Measurements from ENCODE around the gene ACER3. TPM values are rescaled to one million over a fixed set of nuclear protein-coding genes. Genes with fewer than 3 reads are reported as not detected.

The ACER3 gene
- total RNA-seq, 1 donor from 2014 or later, result 25.7 TPM

DNA sequence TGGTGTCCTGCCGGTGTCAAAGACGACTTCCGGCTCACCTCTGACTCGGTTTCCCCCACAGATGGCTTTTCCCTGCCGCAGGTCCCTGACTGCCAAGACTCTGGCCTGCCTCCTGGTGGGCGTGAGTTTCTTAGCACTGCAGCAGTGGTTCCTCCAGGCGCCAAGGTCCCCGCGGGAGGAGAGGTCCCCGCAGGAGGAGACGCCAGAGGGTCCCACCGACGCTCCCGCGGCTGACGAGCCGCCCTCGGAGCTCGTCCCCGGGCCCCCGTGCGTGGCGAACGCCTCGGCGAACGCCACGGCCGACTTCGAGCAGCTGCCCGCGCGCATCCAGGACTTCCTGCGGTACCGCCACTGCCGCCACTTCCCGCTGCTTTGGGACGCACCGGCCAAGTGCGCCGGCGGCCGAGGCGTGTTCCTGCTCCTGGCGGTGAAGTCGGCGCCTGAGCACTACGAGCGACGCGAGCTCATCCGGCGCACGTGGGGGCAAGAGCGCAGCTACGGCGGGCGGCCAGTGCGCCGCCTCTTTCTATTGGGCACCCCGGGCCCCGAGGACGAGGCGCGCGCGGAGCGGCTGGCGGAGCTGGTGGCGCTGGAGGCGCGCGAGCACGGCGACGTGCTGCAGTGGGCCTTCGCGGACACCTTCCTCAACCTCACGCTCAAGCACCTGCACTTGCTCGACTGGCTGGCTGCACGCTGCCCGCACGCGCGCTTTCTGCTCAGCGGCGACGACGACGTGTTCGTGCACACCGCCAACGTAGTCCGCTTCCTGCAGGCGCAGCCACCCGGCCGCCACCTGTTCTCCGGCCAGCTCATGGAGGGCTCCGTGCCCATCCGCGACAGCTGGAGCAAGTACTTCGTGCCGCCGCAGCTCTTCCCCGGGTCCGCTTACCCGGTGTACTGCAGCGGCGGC, 179.0 kb downstream of the ACER3 start:
- Mint-ChIP-seq H3K36me3 (ENCODE audit: unreplicated experiment) (peaks cover 11% of the 10 kb centered on the region), H3K4me3 (ENCODE audit: unreplicated experiment) (peak overlapping the region; percentile 46), H3K9me3 (ENCODE audit: unreplicated experiment) (peaks cover 6% of the 10 kb centered on the region), H3K4me1 (ENCODE audit: low read depth, unreplicated experiment) (no peaks in the 10 kb centered on the region), H3K27ac (ENCODE audit: unreplicated experiment) (no peak overlapping the region), H3K27me3 (ENCODE audit: unreplicated experiment) (peaks cover 20% of the 10 kb centered on the region)
- TF ChIP-seq, protein P1, sequence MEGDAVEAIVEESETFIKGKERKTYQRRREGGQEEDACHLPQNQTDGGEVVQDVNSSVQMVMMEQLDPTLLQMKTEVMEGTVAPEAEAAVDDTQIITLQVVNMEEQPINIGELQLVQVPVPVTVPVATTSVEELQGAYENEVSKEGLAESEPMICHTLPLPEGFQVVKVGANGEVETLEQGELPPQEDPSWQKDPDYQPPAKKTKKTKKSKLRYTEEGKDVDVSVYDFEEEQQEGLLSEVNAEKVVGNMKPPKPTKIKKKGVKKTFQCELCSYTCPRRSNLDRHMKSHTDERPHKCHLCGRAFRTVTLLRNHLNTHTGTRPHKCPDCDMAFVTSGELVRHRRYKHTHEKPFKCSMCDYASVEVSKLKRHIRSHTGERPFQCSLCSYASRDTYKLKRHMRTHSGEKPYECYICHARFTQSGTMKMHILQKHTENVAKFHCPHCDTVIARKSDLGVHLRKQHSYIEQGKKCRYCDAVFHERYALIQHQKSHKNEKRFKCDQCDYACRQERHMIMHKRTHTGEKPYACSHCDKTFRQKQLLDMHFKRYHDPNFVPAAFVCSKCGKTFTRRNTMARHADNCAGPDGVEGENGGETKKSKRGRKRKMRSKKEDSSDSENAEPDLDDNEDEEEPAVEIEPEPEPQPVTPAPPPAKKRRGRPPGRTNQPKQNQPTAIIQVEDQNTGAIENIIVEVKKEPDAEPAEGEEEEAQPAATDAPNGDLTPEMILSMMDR (IDR thresholded peaks at IDR 0.05; ENCODE audit: partially characterized antibody, unreplicated experiment), result peak; percentile 61
- DNase-seq, result peak; percentile 65

DNA sequence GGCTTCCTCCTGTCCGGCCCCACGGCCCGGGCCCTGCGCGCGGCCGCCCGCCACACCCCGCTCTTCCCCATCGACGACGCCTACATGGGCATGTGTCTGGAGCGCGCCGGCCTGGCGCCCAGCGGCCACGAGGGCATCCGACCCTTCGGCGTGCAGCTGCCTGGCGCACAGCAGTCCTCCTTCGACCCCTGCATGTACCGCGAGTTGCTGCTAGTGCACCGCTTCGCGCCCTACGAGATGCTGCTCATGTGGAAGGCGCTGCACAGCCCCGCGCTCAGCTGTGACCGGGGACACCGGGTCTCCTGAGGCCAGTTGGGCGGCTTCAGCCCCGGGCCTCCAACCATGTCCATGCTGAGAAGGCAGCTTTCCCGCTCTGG, 179.7 kb downstream of the ACER3 start:
- no peak overlapping the region for H3K4me3 Mint-ChIP-seq (ENCODE audit: unreplicated experiment)
- TF ChIP-seq, protein P1 (IDR thresholded peaks at IDR 0.05; ENCODE audit: partially characterized antibody, unreplicated experiment), result no peak
- peaks cover 8% of the 10 kb centered on the region for H3K9me3 Mint-ChIP-seq (ENCODE audit: unreplicated experiment)
- no peaks in the 10 kb centered on the region for H3K4me1 Mint-ChIP-seq (ENCODE audit: low read depth, unreplicated experiment)
- no peak overlapping the region for H3K27ac Mint-ChIP-seq (ENCODE audit: unreplicated experiment)
- peaks cover 23% of the 10 kb centered on the region for H3K27me3 Mint-ChIP-seq (ENCODE audit: unreplicated experiment)
- peaks cover 11% of the 10 kb centered on the region for H3K36me3 Mint-ChIP-seq (ENCODE audit: unreplicated experiment)
- no peak for DNase-seq

DNA sequence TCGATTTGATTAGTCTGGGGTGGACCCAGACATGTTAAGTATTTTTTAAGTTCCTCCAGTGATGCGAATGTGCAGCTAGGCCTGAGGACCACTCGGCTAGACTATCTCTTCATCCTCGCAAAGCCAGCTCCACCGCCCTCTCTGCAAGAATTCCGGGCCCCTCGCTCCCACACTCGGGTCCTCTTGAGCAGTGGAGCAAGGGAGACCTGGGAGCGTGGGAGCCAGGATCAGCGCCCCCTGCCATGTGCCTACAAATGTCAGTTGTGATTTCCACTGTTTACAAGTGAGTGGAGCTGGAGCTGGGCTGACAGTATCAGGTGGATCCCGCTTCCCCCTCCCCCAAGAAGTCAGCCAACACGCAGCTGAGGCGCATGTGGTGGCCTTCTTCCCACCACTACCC, 180.2 kb downstream of the ACER3 start:
- Mint-ChIP-seq H3K4me1 (ENCODE audit: low read depth, unreplicated experiment) (no peaks in the 10 kb centered on the region), H3K9me3 (ENCODE audit: unreplicated experiment) (peaks cover 8% of the 10 kb centered on the region), H3K27ac (ENCODE audit: unreplicated experiment) (no peak overlapping the region), H3K36me3 (ENCODE audit: unreplicated experiment) (peaks cover 11% of the 10 kb centered on the region), H3K4me3 (ENCODE audit: unreplicated experiment) (no peak overlapping the region), H3K27me3 (ENCODE audit: unreplicated experiment) (peaks cover 24% of the 10 kb centered on the region)
- DNase-seq, result no peak
- TF ChIP-seq, protein P1 (IDR thresholded peaks at IDR 0.05; ENCODE audit: partially characterized antibody, unreplicated experiment), result no peak

DNA sequence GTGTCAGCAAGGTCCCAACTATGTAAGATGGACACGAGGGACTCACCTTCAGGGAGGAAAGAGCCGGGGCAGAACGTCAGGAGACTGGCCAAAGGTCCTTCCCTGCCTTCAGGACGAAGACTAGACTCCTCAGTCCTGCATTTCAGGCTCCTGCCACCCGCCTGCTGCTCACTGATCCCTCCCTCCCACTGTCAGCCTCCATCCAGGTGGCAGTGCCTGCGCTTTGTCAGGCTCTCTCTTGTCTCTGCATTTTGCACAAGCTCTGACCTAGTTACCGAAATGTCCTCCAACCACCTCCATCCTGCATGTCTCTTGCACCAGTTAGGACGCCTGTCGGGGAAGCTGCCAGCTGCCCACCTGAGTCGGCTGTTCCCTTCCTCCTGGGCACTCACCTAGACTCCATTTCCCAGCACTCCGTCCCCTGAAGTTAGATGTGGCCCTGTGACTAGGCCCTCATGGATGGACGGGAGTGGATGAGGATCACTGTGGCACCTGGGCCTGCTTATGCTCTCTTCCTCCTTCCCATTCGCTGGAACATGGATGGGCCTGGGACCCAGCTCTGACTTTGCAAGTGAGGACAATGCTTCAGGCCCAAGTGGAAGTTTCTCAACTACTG, 181.5 kb downstream of the ACER3 start:
- Mint-ChIP-seq H3K9me3 (ENCODE audit: unreplicated experiment) (peaks cover 8% of the 10 kb centered on the region), H3K4me1 (ENCODE audit: low read depth, unreplicated experiment) (peaks cover 2% of the 10 kb centered on the region), H3K27ac (ENCODE audit: unreplicated experiment) (no peak overlapping the region), H3K27me3 (ENCODE audit: unreplicated experiment) (peaks cover 21% of the 10 kb centered on the region), H3K36me3 (ENCODE audit: unreplicated experiment) (peaks cover 11% of the 10 kb centered on the region), H3K4me3 (ENCODE audit: unreplicated experiment) (no peak overlapping the region)
- TF ChIP-seq, protein P1 (IDR thresholded peaks at IDR 0.05; ENCODE audit: partially characterized antibody, unreplicated experiment), result no peak
- no peak for DNase-seq

DNA sequence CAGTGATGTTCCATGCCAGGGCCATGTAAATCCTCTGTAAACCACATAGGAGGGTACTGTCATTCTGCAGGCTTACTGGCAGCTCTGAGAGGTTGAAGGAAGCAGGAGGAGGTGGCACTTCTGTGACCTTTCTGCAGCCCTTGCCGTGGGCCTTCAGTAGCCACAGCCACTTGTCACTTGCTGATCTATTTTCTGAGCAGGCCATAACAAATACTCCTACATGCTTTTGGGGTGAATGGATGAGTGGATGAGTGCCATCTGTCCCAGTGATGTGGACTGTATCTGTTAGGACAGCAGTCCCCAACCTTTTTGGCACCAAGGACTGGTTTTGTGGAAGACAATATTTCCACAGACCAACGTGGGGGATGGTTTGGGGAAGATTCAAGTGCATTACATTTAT, 183.6 kb downstream of the ACER3 start:
- Mint-ChIP-seq H3K4me3 (ENCODE audit: unreplicated experiment) (no peak overlapping the region), H3K36me3 (ENCODE audit: unreplicated experiment) (peaks cover under 1% of the 10 kb centered on the region), H3K4me1 (ENCODE audit: low read depth, unreplicated experiment) (peaks cover 2% of the 10 kb centered on the region), H3K9me3 (ENCODE audit: unreplicated experiment) (peaks cover 6% of the 10 kb centered on the region), H3K27me3 (ENCODE audit: unreplicated experiment) (peaks cover 13% of the 10 kb centered on the region), H3K27ac (ENCODE audit: unreplicated experiment) (no peak overlapping the region)
- no peak for DNase-seq
- TF ChIP-seq, protein P1 (IDR thresholded peaks at IDR 0.05; ENCODE audit: partially characterized antibody, unreplicated experiment), result no peak

Data from glutamatergic neuron (in vitro differentiated cells).